ENCODE data around the gene ORMDL3. TPM values are rescaled to one million over a fixed set of nuclear protein-coding genes. Genes with fewer than 3 reads are reported as not detected.
"Not testable (repeated sequence)": the region's sequence is repeated elsewhere in the genome, so short reads cannot be mapped to it uniquely, and the experiment has no call there.

The ORMDL3 gene
- total RNA-seq, 1 donor from 2014 or later, result 42.7 TPM

DNA sequence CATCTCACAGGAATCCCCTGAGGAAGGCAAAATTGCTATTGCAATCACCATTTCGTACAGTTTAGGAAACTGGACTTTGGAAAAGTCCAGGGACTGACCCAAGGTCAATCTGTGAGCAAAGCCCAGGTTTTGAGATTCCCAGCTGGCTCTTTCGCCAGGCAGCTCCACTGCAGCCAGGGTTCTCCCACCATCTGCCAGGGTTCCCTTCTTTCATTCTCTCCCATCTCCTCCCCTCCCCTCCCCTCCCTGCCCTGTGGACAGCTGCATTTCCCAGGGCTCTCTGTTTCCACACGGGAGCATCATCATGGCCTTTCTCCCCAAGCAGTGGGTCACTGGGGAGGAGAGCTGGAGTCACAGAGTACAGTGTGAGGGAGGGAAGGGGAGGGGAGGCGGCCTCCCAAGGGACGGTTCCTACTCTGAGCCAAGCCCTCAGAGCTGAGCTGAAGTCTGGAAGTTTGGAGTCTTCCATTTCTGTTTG, 23.5 kb upstream of the ORMDL3 start:
- H3K4me3 ChIP-seq, result no peak overlapping the region
- H3K36me3 ChIP-seq, result no peaks in the 10 kb centered on the region
- intact Hi-C loops (cut with DNase I), result no loop called here

DNA sequence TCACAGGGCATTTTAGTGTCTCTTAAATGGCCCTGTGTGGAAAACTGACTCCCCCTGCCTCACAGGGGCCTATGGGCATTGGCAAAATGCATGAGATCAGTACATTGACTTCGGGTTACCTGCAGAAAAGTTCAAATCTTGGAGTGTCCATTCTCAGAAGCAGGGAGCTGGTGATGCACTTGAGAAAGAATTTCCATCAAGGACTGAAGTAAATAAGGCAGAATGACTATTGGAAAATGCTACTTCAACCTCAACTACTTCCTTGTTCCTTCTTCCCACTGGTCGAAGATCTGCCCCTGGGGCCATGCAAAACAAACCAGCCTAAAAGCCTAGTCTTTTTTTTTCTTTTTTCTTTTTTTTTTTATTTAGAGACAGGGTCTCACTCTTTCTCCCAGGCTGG, 21.6 kb upstream of the ORMDL3 start:
- no peaks in the 10 kb centered on the region for H3K9me3 ChIP-seq
- intact Hi-C loops (cut with DNase I), result no loop called here
- DNase-seq (ENCODE audit: extremely low spot score in 2 of 2), result no peak
- H3K4me1 ChIP-seq, result peaks cover 8% of the 10 kb centered on the region
- no peak overlapping the region for H3K4me3 ChIP-seq
- H3K36me3 ChIP-seq, result no peaks in the 10 kb centered on the region
- no peak overlapping the region for H3K27ac ChIP-seq
- H3K27me3 ChIP-seq, result no peaks in the 10 kb centered on the region
- TF ChIP-seq, protein P1, sequence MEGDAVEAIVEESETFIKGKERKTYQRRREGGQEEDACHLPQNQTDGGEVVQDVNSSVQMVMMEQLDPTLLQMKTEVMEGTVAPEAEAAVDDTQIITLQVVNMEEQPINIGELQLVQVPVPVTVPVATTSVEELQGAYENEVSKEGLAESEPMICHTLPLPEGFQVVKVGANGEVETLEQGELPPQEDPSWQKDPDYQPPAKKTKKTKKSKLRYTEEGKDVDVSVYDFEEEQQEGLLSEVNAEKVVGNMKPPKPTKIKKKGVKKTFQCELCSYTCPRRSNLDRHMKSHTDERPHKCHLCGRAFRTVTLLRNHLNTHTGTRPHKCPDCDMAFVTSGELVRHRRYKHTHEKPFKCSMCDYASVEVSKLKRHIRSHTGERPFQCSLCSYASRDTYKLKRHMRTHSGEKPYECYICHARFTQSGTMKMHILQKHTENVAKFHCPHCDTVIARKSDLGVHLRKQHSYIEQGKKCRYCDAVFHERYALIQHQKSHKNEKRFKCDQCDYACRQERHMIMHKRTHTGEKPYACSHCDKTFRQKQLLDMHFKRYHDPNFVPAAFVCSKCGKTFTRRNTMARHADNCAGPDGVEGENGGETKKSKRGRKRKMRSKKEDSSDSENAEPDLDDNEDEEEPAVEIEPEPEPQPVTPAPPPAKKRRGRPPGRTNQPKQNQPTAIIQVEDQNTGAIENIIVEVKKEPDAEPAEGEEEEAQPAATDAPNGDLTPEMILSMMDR (IDR thresholded peaks at IDR 0.05), result no peak
- TF ChIP-seq POLR2A (IDR thresholded peaks at IDR 0.05) (no peak), POLR2AphosphoS5 (IDR thresholded peaks at IDR 0.05; ENCODE audit: insufficient read depth in 1 of 2, low read depth in 1 of 2) (no peak)

More for the DNA sequence above, 23.5 kb upstream of the ORMDL3 start:
- H3K4me1 ChIP-seq, result peaks cover 8% of the 10 kb centered on the region
- no peak for DNase-seq (ENCODE audit: extremely low spot score in 2 of 2)
- H3K27me3 ChIP-seq, result no peaks in the 10 kb centered on the region
- H3K9me3 ChIP-seq, result no peaks in the 10 kb centered on the region
- TF ChIP-seq POLR2A (IDR thresholded peaks at IDR 0.05) (no peak), POLR2AphosphoS5 (IDR thresholded peaks at IDR 0.05; ENCODE audit: insufficient read depth in 1 of 2, low read depth in 1 of 2) (no peak)
- TF ChIP-seq, protein P1 (IDR thresholded peaks at IDR 0.05), result no peak
- no peak overlapping the region for H3K27ac ChIP-seq

DNA sequence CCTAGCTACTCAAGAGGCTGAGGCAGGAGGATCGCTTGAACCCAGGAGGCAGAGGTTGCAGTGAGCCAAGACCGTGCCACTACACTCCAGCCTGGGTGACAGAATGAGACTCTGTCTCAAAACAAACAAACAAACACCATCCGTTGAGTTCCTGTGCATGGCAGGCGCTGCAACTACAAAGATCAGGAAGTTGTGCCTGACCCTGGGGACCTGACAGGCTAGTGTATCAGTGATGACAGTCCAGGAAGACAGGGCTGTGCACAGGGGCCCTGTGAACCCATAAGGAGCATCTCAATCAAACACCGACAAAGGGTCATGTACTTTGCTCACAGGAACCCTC, 21.1 kb upstream of the ORMDL3 start:
- H3K36me3 ChIP-seq; H3K27me3 ChIP-seq; intact Hi-C loops (cut with DNase I); H3K9me3 ChIP-seq; H3K4me3 ChIP-seq; DNase-seq (ENCODE audit: extremely low spot score in 2 of 2); H3K27ac ChIP-seq; H3K4me1 ChIP-seq: not testable (repeated sequence)

DNA sequence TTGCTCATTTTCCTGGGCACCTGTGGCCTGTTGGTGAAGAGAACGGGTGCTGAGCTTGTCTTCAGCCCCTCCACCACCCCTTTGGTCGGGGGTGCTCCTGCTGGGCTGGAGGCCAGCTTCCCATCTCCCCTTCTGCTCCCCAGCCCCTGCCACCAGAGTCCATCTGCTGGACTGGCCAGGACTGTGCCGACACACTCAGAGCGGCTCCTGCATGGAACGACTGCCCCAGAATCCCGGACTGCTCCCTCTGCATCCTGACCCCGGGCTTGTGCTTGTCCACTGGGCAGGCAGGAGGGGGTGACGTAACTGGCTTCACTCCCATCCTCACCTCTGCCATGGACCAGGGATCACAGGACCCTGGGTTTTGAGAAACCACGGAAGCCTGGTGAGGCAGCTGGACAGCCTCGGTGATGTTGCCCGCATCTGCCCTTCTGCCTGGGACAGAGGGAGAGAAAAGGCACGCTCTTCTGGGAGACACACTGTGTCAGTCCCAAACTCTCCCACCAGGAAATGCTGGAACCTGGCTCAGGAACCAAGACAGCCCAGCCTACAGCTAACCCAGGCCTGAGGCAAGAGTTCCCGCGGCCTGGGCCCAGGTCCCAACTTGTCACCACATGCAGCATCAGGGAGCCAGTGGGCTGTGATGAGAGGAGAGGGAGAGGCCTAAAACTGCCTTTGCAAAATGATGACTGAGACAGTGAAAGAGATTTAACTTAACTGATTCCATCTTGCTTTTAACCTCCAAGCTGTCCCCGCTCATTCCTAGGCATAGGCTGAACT, 19.3 kb upstream of the ORMDL3 start:
- Histone ChIP-seq H3K4me1 (no peaks in the 10 kb centered on the region), H3K36me3 (no peaks in the 10 kb centered on the region), H3K9me3 (no peaks in the 10 kb centered on the region), H3K4me3 (no peak overlapping the region), H3K27ac (no peak overlapping the region), H3K27me3 (no peaks in the 10 kb centered on the region)
- intact Hi-C loops (cut with DNase I), result no loop called here
- TF ChIP-seq, protein P1 (IDR thresholded peaks at IDR 0.05), result no peak
- TF ChIP-seq POLR2A (IDR thresholded peaks at IDR 0.05) (no peak), POLR2AphosphoS5 (IDR thresholded peaks at IDR 0.05; ENCODE audit: insufficient read depth in 1 of 2, low read depth in 1 of 2) (no peak)
- no peak for DNase-seq (ENCODE audit: extremely low spot score in 2 of 2)

DNA sequence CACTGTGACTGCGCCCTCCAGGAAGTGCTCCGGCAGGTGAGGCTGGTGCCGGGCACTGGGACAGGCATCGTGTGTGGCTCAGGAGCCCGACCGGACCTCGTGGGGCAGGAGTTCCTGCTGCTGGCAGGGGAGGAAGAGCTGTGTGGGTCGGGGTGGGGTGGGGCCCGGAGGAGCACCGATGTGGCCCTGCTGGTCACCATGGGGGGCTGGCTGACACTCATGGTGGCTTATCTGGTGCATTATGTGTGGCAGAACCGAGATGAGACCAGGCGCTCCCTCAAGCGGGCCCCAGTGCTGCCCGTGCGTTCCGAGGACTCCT, 17.0 kb upstream of the ORMDL3 start:
- DNase-seq (ENCODE audit: extremely low spot score in 2 of 2), result no peak
- Histone ChIP-seq H3K4me1 (no peaks in the 10 kb centered on the region), H3K4me3 (no peak overlapping the region), H3K27me3 (no peaks in the 10 kb centered on the region), H3K27ac (no peak overlapping the region), H3K9me3 (no peaks in the 10 kb centered on the region), H3K36me3 (no peaks in the 10 kb centered on the region)
- TF ChIP-seq POLR2AphosphoS5 (IDR thresholded peaks at IDR 0.05; ENCODE audit: insufficient read depth in 1 of 2, low read depth in 1 of 2) (no peak), POLR2A (IDR thresholded peaks at IDR 0.05) (no peak)
- TF ChIP-seq, protein P1 (IDR thresholded peaks at IDR 0.05), result no peak
- intact Hi-C loops (cut with DNase I), result no loop called here

Data from vagina (tissue), 2 donors.